B cell (primary cell): ENCODE data around the gene PIF1.

ENCODE experiments used
- EZH2 ChIP-seq: IDR thresholded peaks from 2 replicates; pipeline ENCODE4 v1.6.1; 2012; ENCODE audit warnings: borderline replicate concordance, low read depth, mild to moderate bottlenecking, moderate library complexity, low read length; ENCODE audit not compliant: insufficient read depth, poor library complexity, severe bottlenecking
- TF ChIP-seq, protein P1 (sequence below): fragments of 200-600 bp; IDR thresholded peaks from one replicate; pipeline ENCODE4 v1.8.0; 2022; ENCODE audit warnings: antibody characterized with exemption, mild to moderate bottlenecking

DNA sequence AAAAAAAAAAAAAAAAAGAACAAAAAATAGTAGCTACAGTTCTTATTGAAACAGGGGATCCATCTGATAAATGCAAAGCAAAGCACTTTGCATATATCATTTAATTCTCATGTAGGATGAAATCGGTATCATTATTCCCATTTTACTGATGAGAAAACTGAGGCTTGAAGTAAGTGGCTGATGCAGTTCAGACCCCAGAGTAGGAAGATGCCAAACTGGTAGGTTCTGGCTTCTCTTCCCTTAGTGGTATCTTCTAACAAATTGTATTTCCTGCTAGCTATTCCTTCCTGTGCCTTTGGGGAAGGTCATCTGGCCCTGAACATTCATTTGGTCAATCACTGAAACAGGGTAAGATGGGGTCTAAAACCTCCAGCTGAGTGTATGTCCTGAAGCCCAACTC lies 21.9 kb downstream of the PIF1 start:
- TF ChIP-seq, protein P1, sequence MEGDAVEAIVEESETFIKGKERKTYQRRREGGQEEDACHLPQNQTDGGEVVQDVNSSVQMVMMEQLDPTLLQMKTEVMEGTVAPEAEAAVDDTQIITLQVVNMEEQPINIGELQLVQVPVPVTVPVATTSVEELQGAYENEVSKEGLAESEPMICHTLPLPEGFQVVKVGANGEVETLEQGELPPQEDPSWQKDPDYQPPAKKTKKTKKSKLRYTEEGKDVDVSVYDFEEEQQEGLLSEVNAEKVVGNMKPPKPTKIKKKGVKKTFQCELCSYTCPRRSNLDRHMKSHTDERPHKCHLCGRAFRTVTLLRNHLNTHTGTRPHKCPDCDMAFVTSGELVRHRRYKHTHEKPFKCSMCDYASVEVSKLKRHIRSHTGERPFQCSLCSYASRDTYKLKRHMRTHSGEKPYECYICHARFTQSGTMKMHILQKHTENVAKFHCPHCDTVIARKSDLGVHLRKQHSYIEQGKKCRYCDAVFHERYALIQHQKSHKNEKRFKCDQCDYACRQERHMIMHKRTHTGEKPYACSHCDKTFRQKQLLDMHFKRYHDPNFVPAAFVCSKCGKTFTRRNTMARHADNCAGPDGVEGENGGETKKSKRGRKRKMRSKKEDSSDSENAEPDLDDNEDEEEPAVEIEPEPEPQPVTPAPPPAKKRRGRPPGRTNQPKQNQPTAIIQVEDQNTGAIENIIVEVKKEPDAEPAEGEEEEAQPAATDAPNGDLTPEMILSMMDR = no peak
- no peak for TF ChIP-seq EZH2
